G401.6 (cell line): ENCODE data around the gene FAM168A.

Experiments
- FAIRE-seq: peaks from 2 replicates; lab custom pipeline; 2012; peaks lifted over from hg19 to GRCh38; lab: Jason Lieb, UNC

Gene FAM168A

GRCh38 chr11:73367482-73368024 is 230.4 kb downstream of the FAM168A start:
- no peak for FAIRE-seq

- FAIRE-seq, result no peak
Observed at GRCh38 chr11:73366953-73367352, 231.0 kb downstream of the FAM168A start.

- no peak for FAIRE-seq
Observed at GRCh38 chr11:73366265-73366610, 231.7 kb downstream of the FAM168A start.

GRCh38 chr11:73365352-73366264 is 232.3 kb downstream of the FAM168A start:
- no peak for FAIRE-seq

- no peak for FAIRE-seq
Observed at GRCh38 chr11:73363147-73363546, 234.8 kb downstream of the FAM168A start.

GRCh38 chr11:73361953-73362776 is 235.7 kb downstream of the FAM168A start:
- no peak for FAIRE-seq

GRCh38 chr11:73360743-73361369 is 237.1 kb downstream of the FAM168A start:
- no peak for FAIRE-seq

- FAIRE-seq, result no peak
Observed at GRCh38 chr11:73359930-73360742, 237.8 kb downstream of the FAM168A start.

- no peak for FAIRE-seq
Observed at GRCh38 chr11:73359341-73359740, 238.6 kb downstream of the FAM168A start.

- no peak for FAIRE-seq
Observed at GRCh38 chr11:73358071-73358470, 239.8 kb downstream of the FAM168A start.

- no peak for FAIRE-seq
Observed at GRCh38 chr11:73356979-73357860, 240.7 kb downstream of the FAM168A start.

GRCh38 chr11:73355109-73355508 is 242.8 kb downstream of the FAM168A start:
- no peak for FAIRE-seq

GRCh38 chr11:73353422-73353821 is 244.5 kb downstream of the FAM168A start:
- no peak for FAIRE-seq

GRCh38 chr11:73350908-73351636 is 246.8 kb downstream of the FAM168A start:
- FAIRE-seq, result peak; percentile 93
